ENCODE measurements around the gene PM20D1.

DNA sequence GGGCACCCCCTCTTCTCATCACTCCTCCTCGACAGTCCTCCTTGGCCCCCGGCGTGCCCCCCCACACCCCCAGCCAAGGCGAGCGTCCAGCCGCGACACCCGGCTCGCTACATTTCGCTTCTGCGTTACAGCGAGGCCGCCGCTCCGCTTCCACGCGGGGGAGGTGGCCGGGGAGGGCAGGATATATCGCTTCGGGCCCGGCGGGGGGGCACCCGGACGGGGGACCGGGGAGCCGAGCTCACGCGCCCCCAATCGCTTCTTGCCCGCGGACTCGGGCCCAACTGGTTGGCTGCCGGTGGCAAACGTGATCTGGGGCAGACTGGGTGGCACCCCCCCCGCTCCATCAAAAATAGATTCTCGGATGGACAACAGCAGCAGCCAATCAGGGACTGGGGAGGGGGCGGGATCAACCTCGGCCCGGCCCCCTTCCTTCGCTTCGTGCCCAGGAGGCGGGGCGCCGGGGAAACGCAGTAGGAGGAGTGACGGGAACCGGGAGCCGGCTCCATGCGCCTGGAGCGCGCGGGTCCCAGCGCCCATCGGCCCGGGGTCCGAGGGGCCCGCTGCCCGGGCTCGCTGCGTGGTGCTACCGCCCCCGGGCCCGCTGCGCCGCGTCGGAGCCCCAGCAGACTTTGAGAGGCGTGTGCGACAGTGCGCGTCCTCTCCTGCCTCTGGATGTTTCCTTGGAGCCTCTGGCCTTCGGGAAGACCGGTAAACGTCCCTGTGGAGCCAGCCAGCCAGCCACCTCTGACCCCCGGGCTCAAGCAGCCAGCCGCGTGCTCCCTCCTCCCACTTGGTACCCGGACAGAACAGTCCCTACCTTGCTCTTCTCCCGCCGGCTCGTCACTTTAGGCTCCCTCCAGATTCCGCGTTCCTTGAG, 36.8 kb downstream of the PM20D1 start, which contains the start of gene SLC41A1:
- TF ChIP-seq FOXM1 (IDR thresholded peaks at IDR 0.05; ENCODE audit: borderline replicate concordance, low read depth), result no peak
- TF ChIP-seq CREB1 (IDR thresholded peaks at IDR 0.05; ENCODE audit: low read depth), result no peak
- TF ChIP-seq RAD21 (IDR thresholded peaks at IDR 0.05; ENCODE audit: low read depth), result no peak
- TF ChIP-seq YY1 (IDR thresholded peaks at IDR 0.05; ENCODE audit: low read depth), result no peak

Data from Ishikawa (cell line).